GM18517 (cell line): ENCODE measurements around the gene C2orf81.
"Not testable (repeated sequence)": the region's sequence is repeated elsewhere in the genome, so short reads cannot be mapped to it uniquely, and the experiment has no call there.

Experiments used
- ATAC-seq: cut with Tn5 transposase; IDR thresholded peaks from one replicate; pipeline ENCODE4 v1.9.1; 2021; ENCODE audit warnings: mild to moderate bottlenecking, moderate library complexity; ENCODE audit not compliant: unreplicated experiment

The C2orf81 gene

DNA sequence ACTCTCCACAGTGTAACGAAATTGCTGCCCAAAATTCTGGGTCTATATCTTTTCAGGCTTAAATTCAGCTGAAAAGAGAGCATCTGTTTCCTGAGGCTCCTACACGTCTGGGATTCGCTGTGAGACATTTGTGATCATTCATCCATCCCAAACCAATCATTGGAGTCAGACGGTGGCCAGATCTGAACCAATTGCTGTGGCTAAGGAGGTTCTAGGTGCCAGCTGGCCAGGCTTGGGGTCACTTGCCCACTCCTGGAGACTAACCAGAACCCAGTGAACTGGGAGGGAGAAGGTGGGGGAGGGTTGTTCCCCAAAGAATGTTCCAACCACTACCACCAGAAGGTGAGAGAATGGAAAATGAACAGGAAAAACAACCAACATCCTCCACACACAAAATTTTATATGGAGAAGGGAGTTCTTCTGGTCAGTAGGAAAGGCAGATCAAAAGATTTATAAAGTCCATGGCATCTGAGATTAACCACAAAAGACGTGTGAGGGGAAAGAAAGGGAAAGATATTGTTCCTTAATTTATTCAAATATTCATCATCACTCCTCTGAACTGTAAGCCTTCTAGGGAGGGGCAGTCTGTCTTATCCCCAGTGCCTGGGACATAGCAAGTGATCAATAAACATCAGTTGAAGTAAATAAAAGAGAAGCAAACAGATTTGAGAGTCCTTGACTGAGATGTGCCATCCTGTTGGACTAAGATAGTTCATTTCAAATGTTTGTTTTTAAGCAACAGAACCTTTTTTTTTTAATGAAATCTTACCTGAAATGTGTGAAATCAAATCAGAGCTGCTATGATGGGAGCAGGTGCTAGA is 23.3 kb upstream of the C2orf81 start:
- no peak for ATAC-seq

DNA sequence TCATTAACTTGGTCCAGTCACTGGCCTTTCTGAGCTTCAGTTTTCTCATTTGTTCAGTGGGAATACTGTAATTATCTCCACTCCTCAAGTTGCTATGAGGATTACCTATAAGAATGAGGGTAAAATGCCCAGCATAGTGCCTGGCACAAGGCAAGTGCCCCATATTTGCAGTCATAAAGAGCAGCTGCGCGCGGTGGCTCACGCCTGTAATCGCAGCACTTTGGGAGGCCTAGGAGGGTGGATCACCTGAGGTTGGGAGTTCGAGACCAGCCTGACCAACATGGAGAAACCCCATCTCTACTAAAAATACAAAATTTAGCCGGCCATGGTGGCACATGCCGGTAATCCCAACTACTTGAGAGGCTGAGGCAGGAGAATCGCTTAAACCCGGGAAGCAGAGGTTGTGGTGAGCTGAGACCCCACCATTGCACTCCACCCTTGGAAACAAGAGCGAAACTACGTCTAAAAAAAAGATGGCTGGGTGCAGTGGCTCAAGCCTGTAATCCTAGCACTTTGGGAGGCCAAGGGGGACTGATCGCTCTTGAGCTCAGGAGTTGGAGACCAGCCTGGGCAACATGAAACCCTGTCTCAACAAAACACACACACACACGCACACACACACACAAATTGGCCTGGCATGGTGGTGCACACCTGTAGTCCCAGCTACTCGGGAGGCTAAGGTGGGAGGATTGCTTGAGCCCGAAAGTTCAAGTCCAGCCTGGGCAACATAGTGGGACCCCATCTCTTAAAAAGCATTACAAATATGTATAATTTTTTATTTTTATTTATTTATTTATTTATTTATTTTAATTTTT is 21.3 kb upstream of the C2orf81 start:
- not testable (repeated sequence) for ATAC-seq

DNA sequence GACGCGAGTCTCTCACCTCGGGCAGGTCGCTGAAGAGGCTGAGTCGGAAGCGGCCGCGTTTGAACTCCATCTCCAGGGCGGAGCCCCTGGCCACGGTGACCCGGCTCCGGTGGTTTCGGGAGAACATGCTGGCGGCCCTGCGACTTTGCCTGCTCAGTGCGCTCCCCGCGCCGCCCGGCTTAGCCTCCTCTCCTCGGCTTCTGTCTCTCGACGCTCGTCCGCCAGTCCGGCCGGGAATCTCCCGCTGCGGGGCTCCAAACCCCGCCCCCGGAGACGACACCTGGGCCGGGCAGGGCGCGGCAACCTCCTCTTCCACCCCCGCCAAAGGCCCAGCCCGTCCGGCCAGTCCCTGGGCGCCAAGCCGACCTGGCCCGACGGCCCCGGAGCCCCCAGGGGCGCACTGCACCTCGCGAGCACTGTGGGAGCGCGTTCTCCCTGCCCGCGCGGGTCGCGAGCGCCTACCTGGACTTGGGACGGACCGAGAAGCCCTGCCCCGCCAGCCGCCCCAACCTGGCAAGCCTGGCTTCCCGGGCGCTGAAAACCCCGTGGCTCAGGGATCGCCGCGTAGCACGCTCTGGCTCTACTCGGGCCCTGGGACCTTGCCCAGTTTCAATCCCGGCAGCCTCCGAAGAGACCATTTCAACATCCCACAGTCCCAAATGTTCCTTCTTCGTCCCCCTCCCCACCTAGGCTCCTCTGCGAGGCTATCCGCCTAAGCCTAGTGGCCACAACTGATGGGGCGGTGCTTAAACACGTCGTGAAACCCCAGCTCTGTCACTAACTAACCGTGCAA is 20.5 kb upstream of the C2orf81 start, which contains the start of gene RTKN:
RTKN (minus strand) TSS at position 248 of the 793 bp plus-strand sequence; CDS start at position 127, 121 bp downstream.
- ATAC-seq = no peak

DNA sequence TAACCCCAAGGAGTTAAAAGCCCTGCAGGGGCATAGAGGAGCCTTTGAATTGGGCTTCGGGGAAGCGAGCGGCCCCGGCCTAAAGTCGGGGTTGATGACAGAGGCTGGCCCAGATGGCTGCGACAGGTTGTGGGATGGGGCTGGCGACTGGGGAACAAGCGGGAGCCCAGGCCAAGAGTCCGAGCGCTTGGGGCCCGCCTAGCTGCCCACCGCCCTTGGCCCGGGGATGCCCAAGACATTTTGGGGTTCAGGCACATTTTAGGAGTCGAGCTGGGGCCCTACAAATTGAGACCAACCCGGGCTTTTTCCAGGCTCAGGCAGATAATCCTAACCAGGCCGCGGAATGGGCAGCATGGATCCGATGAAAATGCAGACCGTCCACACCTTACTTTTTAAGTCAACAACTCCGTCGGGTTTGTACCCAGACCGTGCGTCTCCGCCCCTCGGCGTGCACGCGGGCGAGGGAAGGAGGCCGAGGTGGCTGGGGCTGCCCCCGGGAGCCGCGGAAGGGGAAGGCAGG is 19.8 kb upstream of the C2orf81 start:
- ATAC-seq = no peak

DNA sequence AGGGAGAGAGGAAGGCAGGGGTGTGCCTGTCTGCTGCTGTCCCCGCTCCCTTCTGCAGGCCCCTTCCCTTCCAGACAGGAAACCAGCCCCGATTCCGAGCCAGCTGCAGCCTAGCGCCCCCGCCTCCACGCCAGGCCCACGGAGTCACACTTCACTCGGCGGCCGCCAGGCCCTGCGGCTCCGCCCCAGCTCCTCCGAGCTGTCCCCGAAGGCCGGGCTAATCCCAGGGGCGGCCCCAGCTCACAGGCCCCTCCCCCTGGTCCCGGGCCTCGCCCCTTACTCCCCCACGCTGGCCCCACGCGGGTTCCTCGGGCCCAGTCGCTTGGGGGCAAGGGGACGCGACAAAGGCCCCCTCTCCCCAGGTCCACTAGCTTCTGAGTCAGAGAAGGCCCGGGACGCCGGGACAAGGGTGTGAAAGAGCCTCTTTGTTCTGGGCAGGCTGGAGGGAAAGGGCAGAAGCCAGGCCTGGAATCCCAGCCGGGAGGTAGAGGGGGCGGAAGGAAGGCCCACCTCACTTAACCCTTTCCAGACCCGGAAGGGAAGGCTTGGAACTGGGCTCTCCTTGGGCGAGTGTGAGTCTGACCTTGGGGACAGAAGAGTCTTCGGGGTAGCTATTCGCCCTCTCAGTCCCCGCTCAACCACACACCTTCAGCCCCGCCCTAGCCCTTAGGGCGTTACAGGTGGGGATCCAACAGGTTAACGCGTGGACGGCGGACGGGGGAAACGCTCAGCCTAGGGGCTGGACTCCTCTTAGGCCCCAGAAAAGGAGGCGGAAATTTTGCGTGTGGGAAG is 19.2 kb upstream of the C2orf81 start:
- peak; percentile 72 for ATAC-seq

DNA sequence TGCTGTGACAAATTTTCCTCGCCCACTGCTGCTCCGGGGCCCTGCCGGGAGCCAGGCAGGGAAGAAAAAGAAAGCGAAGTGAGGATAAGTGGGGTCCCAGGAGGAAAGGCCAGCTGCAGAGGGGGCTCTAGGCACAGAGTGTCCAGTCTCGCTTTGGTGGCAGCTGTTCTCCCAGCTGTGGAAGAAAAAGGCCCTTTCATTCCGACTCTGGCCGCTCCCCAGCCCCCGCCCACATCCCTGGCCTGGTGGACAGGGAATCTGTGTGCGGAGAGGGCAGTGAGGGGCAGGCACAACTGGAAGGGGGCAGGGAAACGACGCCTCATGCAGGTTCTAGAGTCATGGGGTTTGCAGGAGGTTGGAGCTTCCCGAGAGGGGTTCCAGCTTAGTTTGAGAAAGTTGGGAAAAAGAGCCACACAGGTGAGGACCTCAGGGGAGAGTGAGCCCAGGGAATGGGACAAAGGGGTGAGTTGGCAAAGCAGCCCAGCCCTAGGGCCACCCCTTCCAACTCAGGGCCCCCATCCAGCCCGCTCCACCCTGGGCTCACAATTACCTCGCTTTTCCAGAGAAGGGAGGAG is 18.5 kb upstream of the C2orf81 start:
- no peak for ATAC-seq

DNA sequence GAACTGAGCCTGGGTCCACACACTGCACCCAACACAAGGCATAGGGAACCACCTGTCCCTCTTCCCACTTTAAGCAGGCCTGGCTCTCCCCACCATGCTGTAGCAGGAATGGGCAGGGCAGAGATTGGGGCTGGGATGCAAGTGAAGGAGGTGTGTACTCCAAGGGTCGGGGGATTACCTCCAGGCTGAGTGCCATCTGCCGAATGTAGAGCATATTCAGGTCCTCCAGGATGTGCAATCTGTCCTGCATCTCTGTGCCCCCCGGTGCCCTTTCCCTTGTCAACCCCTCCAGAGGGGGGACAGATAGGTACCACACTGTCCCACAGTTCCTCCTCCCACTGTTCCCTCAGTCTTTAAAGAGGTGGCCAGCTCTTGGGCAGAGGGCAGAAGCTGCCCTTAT is 18.0 kb upstream of the C2orf81 start:
- no peak for ATAC-seq

DNA sequence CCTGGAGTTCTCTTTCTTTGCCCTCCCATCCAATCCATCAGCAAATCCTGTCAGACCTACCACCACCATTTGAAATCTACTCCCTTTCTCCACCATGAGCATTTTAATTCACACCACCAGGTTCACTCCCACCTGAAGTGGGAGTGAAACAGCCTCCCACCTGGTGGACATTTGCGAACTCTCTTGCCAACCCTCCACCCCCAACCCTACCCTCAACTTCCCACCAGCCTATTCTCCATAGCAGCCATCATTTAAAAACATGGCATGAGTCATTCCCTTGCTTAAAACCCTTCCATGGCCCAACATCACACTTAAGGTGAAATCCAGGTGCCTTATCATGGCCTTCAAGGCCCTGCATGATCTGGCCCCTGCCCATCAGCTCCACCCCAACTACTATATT is 16.8 kb upstream of the C2orf81 start:
- no peak for ATAC-seq

DNA sequence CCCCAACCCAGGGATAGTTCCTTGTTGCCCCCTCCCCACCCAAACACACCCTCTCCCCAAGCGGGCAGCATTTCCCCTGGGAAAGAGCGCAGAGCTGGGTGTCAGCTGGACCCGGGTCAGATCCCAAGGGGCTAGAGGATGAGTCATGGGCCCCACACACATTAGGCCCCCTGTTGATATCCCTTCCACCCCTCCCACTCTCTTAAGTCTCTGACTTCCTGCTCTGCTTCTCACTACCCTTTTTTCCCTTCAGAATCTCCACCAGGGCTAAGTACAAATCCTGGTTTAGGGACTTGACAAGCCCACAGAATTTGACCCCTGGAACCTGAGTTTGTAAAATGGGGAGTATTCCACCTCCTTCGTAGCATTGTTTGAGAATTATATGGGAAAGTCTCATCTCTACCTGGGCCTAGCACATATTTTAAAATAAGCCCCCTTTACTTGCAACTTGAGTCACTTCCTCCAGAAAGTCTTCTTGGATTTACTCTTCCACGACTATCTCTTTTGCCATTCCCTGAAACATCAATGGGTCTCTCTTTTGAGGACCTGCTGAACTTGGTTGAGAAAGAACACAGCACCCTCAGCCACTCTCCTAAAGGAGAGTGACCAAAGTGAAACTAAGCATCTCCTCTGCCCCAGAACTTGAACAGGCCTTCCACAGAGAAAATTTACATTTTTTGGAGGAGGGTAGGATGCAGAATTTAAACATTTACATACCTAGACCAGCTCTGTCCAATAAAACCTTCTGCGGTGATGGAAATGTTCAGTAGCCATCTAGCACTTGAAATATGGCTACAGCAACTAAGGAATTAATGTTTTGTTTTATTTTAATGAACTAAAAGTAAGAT is 15.7 kb upstream of the C2orf81 start:
- no peak for ATAC-seq

DNA sequence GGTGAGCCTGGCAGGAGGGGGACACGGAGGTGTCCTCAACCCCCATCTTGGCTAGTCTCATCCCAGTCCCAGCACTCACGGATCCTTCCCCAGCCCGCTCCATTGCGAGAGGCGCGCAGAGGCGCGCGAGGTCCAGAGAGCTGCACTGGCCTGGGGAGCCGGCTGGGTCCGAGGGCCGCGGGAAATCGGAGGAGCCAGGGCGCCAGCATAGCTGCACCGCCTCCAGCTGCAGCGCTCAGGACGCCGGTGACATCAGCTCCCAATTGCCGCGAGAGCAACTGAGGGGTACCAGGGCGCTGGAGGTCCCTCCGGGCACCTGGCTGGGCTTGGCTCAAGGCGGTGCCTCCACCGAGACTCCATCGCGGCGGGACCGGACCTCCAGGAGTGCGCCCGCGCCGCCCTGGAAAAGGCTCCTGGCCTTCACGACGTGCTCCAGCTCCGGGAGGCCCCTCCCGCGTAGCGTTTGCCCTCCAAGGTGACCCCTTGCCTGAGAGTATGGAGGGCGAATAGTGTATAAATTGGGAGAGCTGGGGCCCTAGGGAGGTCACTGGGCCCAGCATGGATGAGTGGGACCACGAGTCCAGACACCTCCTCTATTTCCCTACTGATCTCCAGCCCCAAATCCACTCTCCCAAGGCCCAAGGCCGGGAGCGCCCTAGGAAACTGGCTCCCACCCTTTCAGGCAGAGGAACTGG is 14.8 kb upstream of the C2orf81 start:
- no peak for ATAC-seq

DNA sequence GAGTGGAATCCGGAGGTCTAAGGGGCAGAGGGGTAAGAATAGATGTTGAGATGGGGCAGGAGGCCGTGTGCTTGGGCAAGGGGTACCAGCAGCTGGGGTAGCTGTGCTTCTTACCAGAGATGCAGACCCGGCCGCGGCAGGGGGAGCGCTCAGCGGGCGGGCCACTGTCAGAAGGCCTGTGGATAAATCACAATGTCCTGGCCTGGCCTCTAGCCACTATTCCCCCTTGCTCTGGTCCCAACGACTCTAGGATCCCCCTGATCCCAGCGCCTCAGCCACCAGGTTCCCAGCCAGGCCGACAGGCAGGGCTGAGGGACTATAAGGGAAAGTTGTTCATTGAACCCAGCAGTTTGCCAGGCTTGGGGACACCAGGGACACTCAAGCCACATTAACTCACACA is 9.1 kb upstream of the C2orf81 start:
- ATAC-seq = no peak

DNA sequence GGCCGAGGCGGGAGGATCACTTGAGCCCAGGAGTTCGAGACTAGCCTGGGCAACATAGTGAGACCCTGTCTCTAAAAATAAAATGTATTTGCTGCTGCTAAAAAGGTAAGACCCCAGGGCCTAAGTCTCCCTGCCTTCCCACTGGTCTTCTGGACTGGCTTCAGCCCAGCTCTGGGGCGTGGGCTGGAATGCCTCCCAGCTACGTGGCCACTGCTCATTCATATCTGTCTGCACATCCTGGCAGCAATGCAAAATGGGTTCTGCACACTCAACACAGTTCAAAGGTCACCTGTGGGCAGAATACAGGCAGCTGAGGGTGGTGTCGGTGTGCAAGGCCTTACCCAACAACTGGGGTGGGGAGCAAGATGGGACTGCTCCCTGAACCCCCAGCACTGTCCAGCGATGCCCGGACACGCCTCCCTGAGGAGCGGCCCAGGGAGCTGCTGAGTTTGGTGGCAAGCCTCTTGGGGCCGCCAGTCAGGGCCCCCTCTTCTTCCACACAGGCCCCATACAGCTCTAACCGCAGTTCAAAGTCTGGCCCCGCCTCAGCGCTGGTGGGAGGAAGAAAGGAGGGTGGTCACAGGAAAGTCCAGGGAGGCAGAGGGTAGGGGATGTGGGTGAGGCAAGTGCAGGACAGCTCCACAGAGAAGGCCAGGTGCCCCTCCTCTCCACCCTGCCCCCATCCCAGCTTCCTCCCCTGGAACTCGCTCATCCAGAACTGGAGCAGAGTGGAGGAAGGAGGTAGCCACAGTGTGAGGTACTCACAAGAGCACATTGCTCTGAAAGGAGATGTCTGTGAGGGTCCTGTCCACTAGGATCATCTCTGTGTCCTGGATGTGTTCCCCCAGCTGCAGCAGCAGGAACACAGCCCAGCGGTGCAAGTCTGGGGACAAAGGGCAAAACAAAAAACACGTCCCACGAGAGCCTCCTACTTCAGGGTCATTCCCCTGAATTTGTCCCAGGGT is 8.3 kb upstream of the C2orf81 start:
- no peak for ATAC-seq

DNA sequence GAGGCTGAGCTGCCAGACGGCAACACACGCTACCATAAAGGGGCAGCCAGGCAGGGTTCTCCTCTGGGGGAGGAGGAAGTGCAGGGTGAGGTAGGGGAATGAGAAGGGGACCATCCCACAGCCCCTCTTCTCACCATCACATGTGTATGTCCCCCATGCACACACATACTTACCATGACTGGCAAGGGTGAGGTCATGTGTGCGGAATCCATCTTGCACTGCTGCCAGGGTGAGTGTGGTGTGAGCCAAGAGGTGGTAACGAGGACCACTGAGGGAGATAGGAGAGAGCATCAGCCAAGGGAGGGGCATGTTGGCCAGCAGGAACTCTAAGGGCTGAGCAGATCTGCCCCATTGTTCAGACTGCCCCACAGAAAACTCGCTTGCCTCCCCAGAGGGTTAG is 7.3 kb upstream of the C2orf81 start:
- ATAC-seq = no peak

DNA sequence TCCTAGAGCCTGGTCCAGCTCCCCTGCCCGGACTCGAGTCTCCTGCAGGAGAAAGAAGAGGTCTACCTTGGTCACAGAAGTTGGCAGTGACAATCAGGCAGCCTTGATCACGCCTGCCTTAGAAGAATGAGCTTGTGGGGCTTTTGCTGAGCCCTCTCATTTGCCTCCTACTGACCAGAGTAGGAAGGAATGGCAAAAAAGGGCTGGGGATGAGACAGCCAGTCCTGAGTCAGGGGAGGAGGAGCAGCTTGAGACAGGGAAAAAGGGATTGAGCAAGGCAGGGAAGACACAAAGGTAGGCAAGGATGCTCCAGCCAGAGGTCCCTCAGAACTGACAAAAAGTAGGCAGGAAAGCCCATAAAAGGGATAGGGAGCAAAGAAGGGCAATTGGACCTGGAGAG is 6.1 kb upstream of the C2orf81 start:
- no peak for ATAC-seq

DNA sequence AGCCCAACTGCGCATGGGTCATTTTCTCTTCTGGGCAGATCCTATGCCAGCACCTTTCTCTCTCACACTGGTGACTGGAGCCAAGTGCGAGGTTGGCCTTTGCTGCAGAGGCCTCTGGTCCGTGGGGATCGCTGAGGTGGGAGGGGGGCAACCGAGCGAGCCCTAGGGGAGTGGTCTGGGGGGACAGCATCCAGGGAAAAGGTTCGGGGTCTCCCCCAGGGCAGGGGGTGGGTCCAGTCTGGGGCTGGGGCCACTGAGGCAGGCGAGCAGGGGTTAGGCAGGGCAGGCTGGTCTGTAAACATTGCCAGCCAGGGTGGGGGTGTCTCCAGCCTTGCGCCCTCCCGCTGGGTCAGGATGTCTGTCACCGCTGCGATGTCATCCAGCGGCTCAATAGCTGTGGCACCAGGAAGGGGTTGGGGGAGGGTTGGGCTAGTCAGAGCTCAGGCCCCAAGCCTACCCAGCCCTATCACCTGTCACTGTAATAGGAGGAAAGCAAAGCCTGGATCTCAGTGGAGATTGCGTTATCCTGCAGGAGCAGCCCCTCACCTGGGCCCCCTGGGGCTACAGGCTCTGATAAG is 4.9 kb upstream of the C2orf81 start:
- ATAC-seq = no peak

DNA sequence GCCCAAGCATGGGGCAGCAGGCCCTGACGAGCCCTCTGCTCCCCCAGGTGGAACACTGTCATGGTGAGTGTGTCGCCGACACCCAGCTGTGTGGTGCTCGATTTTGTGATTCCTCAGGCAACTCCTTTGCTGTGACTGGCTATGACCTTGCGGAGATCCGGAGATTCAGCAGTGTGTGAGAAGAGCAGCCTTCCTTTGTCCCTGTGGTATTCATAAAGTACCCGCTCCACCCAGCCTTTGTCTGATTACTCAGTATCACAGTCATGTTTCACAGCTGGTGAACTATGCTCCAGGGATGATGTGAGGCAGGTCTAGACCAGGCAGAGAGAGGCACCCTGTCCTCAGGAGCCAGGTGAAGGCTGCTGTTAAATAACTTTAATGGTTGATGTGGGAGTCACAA is 4.1 kb upstream of the C2orf81 start:
- no peak for ATAC-seq

DNA sequence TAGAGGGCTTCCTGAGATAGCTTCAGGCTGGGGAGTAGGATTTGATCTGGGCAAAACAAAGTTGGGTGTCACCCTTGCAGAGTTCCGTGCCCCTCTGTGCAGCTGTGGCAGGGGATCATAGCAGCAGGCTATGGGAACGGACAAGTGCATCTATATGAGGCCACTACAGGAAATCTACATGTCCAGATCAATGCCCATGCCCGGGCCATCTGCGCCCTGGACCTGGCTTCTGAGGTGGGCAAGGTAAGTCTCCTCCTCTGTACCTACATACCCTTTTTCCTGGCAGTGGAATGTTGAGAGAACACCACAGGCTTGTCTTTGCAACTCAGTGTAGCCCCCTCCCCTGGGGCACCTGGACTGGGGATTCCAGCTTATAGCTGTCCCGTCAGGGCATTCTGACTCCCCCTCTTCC is 3.6 kb upstream of the C2orf81 start:
- no peak for ATAC-seq
